HG02852 (cell line): ENCODE data around the gene POLD2.

ENCODE experiments used
- ATAC-seq: cut with Tn5 transposase; IDR thresholded peaks from one replicate; pipeline ENCODE4 v1.9.1; 2021; ENCODE audit warnings: mild to moderate bottlenecking, moderate library complexity; ENCODE audit not compliant: unreplicated experiment

The POLD2 gene

GRCh38 chr7:44152971-44153947 lies 29.9 kb upstream of the POLD2 start:
- ATAC-seq: no peak

DNA sequence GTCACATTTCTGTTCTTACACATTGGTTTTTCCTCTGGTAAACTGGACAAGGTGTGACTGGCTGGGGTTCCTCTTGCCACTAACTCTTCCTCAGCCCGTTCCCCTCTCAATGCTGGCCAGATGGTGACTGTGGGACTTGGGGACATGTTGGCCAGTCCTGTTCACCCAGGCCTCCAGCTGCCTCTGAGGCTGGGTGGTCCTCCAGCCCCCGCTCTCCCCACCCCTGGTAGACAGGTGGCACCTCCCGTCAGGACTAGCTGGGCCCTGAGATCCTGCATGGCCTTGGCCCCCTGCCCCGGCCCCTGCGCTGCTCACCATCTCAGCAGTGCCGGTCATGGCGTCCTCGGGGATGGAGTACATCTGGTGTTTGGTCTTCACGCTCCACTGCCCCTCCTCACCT lies 28.6 kb upstream of the POLD2 start:
- ATAC-seq: no peak

DNA sequence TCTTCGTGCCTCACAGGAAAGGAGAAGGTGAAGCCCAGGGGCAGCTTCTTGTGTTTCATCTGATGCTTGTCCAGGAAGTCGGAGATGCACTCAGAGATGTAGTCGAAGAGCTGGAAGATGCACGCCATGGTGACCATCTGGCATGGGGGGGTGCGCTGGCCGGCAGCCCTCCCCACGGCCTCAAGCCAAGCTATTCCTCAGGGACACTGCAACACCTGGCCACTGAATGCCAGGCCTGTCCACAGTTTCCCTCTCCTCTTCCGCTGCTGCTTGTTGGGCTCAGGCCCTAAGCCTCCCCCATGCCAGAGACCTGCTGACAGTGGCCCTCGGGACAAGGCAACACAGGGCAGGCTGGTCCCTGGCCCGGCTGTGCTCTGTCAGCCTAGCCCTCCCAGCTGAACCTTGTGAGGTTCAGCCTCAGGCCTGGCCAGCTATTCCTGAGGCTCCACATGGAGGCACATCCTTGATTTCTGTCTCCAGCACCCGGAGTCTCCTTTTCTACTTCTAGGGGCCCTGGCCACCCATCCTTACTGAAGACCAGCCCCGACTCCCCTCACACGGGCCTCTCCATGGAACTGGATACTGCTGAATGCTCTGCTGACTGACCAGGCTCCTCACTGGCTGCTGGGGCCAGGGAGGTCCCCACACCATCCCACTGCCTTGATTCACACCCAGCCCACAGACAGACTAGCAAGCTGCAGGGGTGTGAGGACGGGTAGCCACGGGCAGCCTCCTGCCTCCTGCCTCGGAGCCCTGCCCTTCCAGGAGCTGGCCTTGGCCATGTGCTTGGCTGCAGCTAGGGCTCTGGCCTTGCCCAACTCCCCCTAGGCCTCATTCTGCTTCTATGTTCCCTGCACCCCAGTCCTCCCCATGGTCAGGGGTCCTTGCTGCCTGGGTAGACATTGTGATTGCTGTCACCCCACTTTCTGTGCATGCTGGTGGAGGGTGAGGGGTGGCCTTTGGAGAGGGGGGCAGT lies 27.9 kb upstream of the POLD2 start:
- ATAC-seq: no peak

DNA sequence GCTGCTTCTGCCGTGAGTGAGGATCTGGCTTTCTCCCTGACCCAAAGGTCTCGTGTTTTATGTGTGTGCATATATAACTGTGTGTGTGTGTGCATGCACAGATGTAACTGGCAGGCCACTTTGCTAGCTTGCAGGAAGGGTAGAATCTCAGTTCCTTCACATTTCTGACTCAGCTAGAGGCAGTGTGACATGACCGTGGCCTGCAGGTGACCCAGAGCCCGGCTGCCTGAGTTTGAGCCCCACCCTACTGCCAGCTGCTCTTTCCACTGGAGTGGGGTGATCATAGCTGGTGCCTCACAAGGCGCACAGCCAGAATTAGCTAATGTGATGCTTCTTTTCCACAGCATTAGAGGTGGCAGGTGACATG lies 27.1 kb upstream of the POLD2 start:
- no peak for ATAC-seq

DNA sequence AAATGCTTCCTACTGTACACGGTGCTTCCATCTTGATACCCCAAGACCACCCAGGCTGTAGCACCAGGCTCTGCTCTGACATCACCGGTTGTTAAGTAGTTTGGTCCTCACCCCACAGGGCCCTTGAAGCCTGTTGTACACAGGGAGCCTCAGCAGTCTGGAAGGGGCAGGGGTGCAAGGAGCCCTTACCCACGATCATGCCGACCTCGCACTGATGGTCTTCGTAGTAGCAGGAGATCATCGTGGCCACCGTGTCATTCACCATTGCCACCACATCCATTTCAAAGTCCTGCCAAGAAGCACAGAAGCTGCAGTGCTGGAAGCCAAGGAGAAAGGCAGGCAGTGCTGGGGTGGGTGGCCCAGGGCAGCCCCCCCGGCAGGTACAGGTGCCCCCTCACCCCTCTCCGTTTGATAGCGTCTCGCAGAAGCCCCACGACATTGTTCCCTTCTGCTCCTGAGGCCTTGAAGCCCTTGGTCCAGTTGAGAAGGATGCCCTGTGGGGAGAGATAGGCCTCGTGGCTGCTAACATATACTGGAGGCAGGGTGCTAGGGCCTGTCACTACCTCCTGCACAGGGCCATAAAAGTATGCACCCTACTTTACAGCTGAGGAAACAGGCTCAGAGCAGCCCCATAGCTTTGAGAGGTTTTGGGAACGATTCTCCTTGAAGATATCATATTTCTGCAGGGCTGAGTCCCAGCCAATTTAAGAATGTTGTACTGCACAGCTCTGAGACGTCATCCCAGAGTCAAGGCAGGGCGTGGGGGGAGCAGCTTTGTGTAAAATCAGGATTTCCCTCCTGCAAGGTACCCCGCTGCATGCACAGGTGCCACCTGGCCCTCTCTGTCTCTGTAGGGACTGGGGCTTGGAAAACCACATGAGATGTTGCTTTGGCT lies 26.5 kb upstream of the POLD2 start:
- no peak for ATAC-seq

DNA sequence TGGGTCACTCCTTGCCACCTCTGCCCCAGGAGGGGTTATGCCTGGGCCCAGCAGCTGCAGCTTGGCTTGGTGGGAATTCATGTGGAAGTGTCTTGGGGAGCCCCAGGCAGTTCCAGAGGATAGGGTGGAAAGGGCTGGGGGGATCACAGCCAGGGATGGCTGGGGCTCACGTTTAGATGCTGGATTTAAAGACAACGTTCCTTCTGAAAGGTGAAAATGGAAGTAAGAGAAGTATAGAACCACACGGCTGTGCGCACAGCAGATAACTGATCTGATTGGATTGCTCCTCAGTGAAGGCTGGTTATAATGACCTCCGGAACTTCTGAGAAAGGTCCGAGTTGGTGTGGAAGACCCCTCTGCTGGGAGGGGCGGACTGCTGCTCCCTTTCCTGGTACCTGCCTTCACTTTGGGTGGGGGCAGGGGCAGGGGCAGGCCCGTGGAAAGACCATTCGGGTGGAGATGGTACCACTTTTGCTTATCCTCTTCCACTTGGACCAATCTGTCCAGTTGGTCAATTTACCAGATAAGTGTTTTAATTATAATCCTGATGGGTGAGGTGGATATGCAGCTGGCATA lies 25.7 kb upstream of the POLD2 start:
- no peak for ATAC-seq

DNA sequence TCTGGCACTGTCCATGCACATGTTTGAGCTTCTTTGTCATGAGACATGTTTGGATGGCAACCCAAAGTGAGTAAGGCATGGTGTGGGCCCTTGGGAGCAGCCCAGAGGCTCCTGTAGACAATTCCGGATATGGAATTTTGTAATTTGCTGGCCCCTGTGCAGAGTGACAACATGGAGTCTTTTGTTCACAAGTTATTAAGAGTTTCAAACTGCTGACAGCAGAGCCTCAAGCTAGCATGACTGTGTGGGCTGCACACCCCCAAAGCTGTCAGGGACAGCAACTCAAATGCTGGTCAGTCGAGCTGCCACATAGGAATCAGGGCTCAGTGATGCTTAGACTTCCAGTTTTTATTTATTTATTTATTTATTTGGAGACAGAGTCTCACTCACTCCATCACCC lies 24.8 kb upstream of the POLD2 start:
- no peak for ATAC-seq

DNA sequence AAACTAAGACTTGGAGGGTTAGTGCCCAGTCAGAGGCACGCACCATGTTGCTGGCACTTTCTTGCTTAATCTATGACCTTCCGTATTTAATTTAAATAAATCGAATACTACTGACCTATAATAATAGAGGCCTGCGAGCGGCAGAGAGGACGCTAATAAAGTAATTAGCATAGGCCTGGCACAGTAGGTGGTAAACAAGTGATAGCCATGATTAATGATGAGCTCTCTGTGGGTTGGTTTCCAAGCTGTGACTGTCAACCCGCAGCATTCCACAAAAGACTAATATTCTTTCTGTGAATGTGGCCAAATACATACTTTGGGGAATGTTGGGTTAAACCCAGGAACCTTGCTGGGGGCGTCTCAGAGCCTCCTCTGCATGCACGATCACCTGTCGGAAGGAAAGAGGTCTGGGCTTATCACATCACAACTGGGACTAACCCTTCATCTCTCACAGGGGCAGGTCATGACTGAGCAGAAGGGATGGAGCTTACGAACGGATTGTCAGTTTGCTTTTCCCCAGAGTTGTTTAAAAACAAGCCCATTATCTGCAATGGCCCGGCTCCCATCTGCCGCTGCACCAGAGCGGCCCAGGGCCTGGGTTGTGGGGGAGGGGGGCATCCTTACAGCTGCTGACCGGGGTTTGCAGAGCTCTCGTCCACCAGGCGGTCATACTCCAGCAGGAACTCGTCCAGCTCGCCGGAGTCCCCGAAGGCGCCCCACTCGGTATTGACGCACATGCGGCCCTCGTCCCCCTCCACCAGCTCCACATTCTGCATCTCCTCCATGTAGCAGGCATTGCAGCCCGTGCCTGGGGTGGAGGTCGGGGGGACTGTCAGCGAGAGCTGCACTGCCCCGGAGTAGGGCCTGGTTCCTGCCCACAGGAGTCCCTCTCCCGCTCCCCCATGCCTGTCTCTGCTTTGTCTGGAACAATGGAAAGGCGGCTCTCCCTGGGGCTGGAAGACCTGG lies 24.0 kb upstream of the POLD2 start:
- no peak for ATAC-seq

DNA sequence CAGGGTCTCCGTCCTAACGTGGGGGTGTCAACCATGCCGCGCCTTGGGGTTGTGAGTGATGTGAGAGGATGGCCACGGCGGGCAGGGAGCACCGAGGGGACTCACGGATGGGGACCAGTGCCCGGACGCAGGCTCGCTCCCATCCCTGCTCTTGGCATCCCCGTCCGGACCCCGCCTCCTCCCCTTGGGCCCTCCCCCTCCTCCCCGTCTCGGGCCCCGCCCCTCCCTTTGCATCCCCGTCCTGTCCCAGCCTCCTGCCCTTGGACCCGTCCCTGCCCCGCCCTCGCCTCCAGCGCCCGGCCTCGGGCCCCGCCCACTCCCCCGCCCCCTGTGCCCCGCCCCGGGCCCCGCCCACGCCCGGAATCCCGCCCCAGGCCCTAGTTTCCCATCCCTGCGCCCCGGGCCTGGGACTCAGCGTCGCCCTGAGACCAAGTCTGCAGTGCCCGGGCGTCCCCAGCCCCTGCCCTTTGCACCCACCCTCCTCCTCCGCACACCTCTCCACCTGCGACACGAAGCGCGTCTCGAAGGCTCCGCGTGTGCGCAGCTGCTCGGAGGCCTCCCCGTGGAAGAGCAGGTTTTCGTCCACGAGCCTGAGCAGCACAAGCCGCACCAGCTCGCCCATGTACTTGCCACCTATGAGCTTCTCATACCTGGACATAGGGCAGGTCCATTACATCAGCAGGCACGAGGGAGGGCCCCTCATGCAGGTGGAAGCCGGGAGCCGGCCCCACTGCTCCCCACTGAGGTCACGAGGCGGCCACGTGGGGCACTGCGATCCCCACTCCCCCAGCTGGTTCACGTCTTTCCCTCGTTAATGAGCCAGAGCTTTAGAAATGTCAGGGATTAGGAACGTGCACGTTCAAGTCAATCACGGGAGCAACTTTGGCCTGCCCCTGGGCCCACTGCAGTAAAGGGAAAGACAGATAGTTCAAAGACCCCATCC lies 22.9 kb upstream of the POLD2 start:
- no peak for ATAC-seq

GRCh38 chr7:44145479-44145968 lies 22.2 kb upstream of the POLD2 start:
- no peak for ATAC-seq

DNA sequence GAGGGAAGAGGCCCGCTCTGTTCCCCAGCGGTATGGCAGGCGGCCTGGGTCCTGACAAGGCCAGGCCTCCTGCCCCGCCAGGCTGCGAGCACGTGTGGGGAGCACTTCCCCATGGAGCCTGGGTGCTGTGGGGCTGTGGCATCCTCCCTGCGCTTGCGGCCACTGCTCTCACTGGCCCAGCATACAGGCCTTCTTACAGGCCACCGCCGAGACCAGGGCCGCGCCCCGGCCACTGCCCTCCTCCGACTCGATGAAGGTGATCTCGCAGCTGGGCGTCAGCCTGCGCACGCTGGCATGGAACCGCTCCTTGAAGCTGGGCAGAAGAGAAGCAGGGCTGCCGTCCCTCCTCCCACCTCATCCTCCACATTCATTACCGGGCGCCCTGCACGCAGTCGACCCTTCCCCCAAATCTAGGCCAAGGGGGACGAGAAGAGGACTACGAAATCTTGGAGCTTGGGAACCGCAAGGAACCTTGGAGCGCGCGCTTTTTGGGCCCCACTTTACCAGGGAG lies 21.7 kb upstream of the POLD2 start:
- ATAC-seq: no peak

- ATAC-seq: no peak
These were observed 21.1 kb upstream of the POLD2 start for GRCh38 chr7:44144426-44144967.

DNA sequence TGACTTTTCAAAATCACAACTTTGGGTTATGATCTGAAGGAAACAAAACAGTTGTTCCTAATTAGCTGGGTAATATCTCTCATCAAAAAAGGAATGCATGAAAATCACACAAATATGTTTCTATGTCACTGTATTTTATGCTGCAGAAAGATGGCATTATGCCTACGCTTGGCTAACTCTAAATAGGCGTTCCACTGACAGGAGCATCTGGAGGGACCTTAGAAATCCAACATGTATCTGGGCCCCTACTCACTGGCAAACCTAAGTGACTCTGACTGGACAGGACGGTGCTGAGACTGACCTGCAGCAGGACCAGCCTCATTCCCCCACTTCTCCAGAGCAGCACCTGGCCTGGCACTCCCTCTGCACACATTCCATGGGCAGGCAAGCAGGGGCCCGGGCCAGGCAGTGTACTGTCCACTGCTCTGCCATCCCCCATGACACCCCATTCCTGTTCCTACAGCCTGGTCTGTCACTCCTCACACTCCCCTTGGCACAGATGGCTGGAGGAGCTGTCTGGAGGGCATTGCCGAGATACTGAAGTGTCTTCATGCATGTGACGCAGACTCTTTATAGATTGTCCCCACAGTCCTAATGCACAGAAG lies 20.4 kb upstream of the POLD2 start:
- ATAC-seq: no peak

DNA sequence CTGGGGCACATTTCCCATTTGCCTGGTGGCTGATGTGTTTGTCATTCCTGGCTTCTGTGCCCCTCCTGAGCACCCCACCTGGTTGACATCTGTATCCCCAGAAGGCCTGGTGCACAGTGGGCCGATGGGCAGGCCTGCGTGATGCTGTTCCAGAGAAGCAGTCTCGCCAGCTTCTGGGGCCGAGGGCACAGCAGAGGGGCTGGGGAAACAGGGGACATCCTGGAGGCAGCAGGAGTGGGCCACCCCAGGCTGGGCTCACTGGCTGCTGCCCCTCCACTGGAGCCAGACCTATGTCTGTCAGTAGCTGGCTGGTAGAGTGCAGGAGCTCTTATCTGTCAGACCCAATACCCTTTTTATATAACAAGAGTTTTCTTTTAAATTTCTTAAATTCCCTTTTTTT lies 18.7 kb upstream of the POLD2 start:
- no peak for ATAC-seq

DNA sequence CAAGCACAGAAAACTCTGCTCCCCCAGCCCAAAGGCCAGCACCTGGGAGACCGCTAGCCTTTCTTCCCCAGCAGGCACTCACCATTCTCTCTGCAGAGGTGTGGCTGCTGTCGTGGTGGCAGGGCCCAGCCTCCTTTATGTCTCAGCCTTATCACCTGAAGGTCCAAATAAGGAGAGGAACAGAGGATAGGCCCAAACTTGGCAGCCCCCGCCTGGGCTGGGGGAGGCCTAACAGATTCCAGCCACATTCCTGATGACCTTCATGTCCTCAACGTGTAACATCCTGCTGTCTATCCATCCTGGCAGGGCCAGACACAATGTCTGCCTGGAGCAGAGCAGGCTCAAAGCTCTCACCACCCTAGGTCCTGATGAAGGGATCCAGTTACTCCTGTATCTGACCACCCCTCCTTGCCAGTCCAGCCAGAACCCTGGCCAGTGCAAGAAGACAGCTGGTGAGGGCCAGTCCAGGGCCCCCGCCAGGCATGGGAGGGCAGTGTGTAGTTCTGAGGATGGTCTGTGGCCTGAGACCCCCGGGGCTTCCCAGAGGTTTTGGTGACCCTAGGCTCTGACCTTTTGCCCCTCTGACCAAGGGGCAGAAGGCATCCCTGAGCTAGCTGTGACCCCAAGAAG lies 18.0 kb upstream of the POLD2 start, which contains the start of gene MYL7:
MYL7 (minus strand) TSS at position 112 of the 630 bp plus-strand sequence; CDS start at position 85, 27 bp downstream.
- ATAC-seq: no peak

DNA sequence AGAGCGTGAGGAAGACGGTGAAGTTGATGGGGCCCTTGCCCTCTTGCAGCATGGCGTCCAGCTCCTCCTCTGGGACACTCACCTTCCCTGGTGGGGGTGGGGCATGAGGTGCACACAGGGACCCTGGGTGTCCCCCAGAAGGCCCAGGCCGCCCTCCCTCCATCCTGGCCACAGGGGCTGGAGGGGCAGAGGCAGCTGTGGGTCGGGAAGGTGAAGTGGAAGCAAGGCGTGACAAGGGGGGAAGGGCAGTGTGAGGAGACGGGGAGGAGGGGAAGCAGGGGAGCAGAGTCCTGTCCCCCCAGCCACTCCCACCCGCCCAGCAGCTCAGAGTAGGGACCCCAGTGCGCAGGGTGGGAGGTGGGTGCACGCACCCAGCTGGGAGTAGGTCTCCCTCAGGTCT lies 17.0 kb upstream of the POLD2 start:
- no peak for ATAC-seq
